MV-4-11 (cell line): Measurements from ENCODE around the gene SPTBN1.
"Not testable (repeated sequence)": the region's sequence is repeated elsewhere in the genome, so short reads cannot be mapped to it uniquely, and the experiment has no call there.

ENCODE experiments used
- DNase-seq: peaks from one replicate; lab custom pipeline; 2025; lab: John Stamatoyannopoulos, UW

SPTBN1 gene

GRCh38 chr2:54502731-54503130 lies 46.6 kb downstream of the SPTBN1 start:
- no peak for DNase-seq

GRCh38 chr2:54503192-54503591 lies 47.1 kb downstream of the SPTBN1 start:
- DNase-seq: no peak

- DNase-seq: no peak
These were observed 47.7 kb downstream of the SPTBN1 start for GRCh38 chr2:54503828-54504227.

GRCh38 chr2:54504866-54505265 lies 48.7 kb downstream of the SPTBN1 start:
- no peak for DNase-seq

- no peak for DNase-seq
These were observed 52.4 kb downstream of the SPTBN1 start for GRCh38 chr2:54508541-54508940.

- not testable (repeated sequence) for DNase-seq
These were observed 52.9 kb downstream of the SPTBN1 start for GRCh38 chr2:54509043-54509442.

- no peak for DNase-seq
These were observed 54.8 kb downstream of the SPTBN1 start for GRCh38 chr2:54510916-54511315.

GRCh38 chr2:54512183-54512582 lies 56.1 kb downstream of the SPTBN1 start:
- no peak for DNase-seq

- no peak for DNase-seq
These were observed 56.7 kb downstream of the SPTBN1 start for GRCh38 chr2:54512663-54513362.

- DNase-seq: no peak
These were observed 57.2 kb downstream of the SPTBN1 start for GRCh38 chr2:54513363-54513715.

GRCh38 chr2:54514822-54515569 lies 58.9 kb downstream of the SPTBN1 start:
- DNase-seq: no peak

- DNase-seq: no peak
These were observed 60.7 kb downstream of the SPTBN1 start for GRCh38 chr2:54516842-54517241.

- not testable (repeated sequence) for DNase-seq
These were observed 61.9 kb downstream of the SPTBN1 start for GRCh38 chr2:54518016-54518415.

GRCh38 chr2:54518430-54518829 lies 62.3 kb downstream of the SPTBN1 start:
- no peak for DNase-seq

GRCh38 chr2:54519841-54520459 lies 63.8 kb downstream of the SPTBN1 start:
- no peak for DNase-seq

GRCh38 chr2:54520687-54521086 lies 64.6 kb downstream of the SPTBN1 start:
- no peak for DNase-seq

GRCh38 chr2:54522624-54523281 lies 66.6 kb downstream of the SPTBN1 start:
- DNase-seq: peak; percentile 26

- DNase-seq: no peak
These were observed 67.3 kb downstream of the SPTBN1 start for GRCh38 chr2:54523324-54523959.

GRCh38 chr2:54524226-54524991 lies 68.3 kb downstream of the SPTBN1 start:
- peak; percentile 86 for DNase-seq

- no peak for DNase-seq
These were observed 69.2 kb downstream of the SPTBN1 start for GRCh38 chr2:54525321-54525720.

GRCh38 chr2:54526226-54526879 lies 70.2 kb downstream of the SPTBN1 start:
- DNase-seq: peak; percentile 8
